HEK293T (cell line): Measurements from ENCODE around the gene NCF2.

Source experiments
- CTCF ChIA-PET: fragments of 350-600 bp; formaldehyde crosslinking; extraction: SDS; loops from one replicate; lab custom pipeline; 2021; ENCODE audit warnings: antibody characterized with exemption, inconsistent platforms; lab: Yijun Ruan, JAX
- POLR2A ChIA-PET: fragments of 350-600 bp; formaldehyde crosslinking; extraction: SDS; loops from one replicate; lab custom pipeline; 2020; ENCODE audit warnings: antibody characterized with exemption, inconsistent platforms; lab: Yijun Ruan, JAX
- DNase-seq: peaks from one replicate; pipeline ENCODE4 v3.0.0; 2012; ENCODE audit warnings: mixed read lengths; ENCODE audit errors: extremely low spot score
- ARNT ChIP-seq: fragments of 450-650 bp; IDR thresholded peaks from 2 replicates; pipeline ENCODE4 v1.6.1; 2017; ENCODE audit warnings: mild to moderate bottlenecking
- BHLHE40 ChIP-seq: fragments of 450-650 bp; IDR thresholded peaks from 2 replicates; pipeline ENCODE4 v1.6.1; 2016; ENCODE audit warnings: mild to moderate bottlenecking, moderate library complexity, borderline replicate concordance
- CTBP1 ChIP-seq: fragments of 450-650 bp; IDR thresholded peaks from 2 replicates; pipeline ENCODE4 v1.6.1; 2016; ENCODE audit warnings: borderline replicate concordance
- ELF4 ChIP-seq: fragments of 450-650 bp; IDR thresholded peaks from 2 replicates; pipeline ENCODE4 v1.6.1; 2017; ENCODE audit warnings: antibody characterized with exemption
- FOXA1 ChIP-seq: fragments of 450-650 bp; IDR thresholded peaks from 2 replicates; pipeline ENCODE4 v1.6.1; 2016; ENCODE audit warnings: mild to moderate bottlenecking
- FOXK2 ChIP-seq: fragments of 450-650 bp; IDR thresholded peaks from 2 replicates; pipeline ENCODE4 v1.6.1; 2016; ENCODE audit warnings: mild to moderate bottlenecking
- FOXM1 ChIP-seq: fragments of 450-650 bp; IDR thresholded peaks from 2 replicates; pipeline ENCODE4 v1.6.1; 2017; ENCODE audit warnings: mild to moderate bottlenecking, borderline replicate concordance
- HDGF ChIP-seq: fragments of 450-650 bp; IDR thresholded peaks from 2 replicates; pipeline ENCODE4 v1.6.1; 2017; ENCODE audit warnings: antibody characterized with exemption, borderline replicate concordance
- L3MBTL2 ChIP-seq: fragments of 450-650 bp; conservative IDR thresholded peaks from 2 replicates; pipeline ENCODE4 v1.6.1; 2016; ENCODE audit warnings: mild to moderate bottlenecking
- LEF1 ChIP-seq: fragments of 450-650 bp; IDR thresholded peaks from 2 replicates; pipeline ENCODE4 v1.6.1; 2017; ENCODE audit warnings: mild to moderate bottlenecking, borderline replicate concordance
- NFRKB ChIP-seq: fragments of 450-650 bp; IDR thresholded peaks from 2 replicates; pipeline ENCODE4 v1.6.1; 2016; ENCODE audit warnings: mild to moderate bottlenecking, moderate library complexity
- SP1 ChIP-seq: fragments of 450-650 bp; IDR thresholded peaks from 2 replicates; pipeline ENCODE4 v1.6.1; 2017
- SUZ12 ChIP-seq: fragments of 450-650 bp; IDR thresholded peaks from 2 replicates; pipeline ENCODE4 v1.6.1; 2016; ENCODE audit warnings: mild to moderate bottlenecking
- TARDBP ChIP-seq: fragments of 450-650 bp; IDR thresholded peaks from 2 replicates; pipeline ENCODE4 v1.6.1; 2016
- ZNF384 ChIP-seq: fragments of 450-650 bp; IDR thresholded peaks from 2 replicates; pipeline ENCODE4 v1.6.1; 2016
- TF ChIP-seq, protein P1 (sequence below): fragments of 450-650 bp; IDR thresholded peaks from 2 replicates; pipeline ENCODE4 v1.6.1; 2016

The NCF2 gene

DNA sequence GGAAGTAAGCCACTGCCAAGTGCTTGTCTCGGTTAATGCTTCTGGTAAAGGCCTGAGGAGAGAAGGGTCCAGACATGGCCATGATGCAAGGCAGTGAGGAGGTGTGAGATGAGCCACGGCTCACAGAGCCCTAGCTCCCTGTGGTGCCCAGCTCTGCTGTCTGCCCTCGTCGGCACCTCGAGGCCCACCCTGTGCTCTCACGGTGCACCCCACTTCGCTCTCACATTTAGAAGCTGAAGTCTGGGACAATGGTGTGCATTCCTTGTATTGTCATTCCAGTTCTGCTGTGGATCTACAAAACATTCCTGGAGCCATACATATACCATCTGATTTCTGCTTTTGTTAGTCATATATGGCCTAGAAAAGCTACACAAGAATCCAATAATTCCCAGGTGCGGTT lies 3.3 kb downstream of the NCF2 start:
- DNase-seq: no peak
- ChIA-PET CTCF (no interaction called here), POLR2A (no interaction called here)
- TF ChIP-seq CTBP1 (no peak), FOXM1 (no peak), LEF1 (no peak), ZNF384 (no peak), SUZ12 (no peak), HDGF (no peak), NFRKB (no peak), L3MBTL2 (no peak), FOXA1 (no peak), FOXK2 (no peak), ARNT (no peak), SP1 (no peak), TARDBP (no peak)
- TF ChIP-seq, protein P1, sequence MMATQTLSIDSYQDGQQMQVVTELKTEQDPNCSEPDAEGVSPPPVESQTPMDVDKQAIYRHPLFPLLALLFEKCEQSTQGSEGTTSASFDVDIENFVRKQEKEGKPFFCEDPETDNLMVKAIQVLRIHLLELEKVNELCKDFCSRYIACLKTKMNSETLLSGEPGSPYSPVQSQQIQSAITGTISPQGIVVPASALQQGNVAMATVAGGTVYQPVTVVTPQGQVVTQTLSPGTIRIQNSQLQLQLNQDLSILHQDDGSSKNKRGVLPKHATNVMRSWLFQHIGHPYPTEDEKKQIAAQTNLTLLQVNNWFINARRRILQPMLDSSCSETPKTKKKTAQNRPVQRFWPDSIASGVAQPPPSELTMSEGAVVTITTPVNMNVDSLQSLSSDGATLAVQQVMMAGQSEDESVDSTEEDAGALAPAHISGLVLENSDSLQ: no peak

DNA sequence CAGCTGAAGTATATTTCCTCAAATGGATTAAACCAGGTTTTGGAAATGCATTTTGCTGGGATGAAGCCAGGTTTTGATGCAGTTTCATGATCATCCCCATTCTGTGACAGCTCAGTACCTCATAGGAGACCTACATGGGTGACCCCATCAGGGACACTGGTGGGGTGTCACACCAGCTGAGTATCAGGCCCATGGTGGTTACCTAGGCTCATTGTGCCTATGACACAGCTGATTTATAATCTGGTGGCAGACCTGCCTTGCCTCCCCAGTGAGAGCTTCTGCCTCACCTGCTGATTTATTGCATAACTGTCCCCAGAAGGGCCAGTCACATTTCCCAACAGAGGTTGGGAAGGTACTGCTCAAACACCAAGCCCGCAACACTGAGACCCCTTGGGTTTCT lies 3.8 kb downstream of the NCF2 start:
- CTCF ChIA-PET: no interaction called here
- no peak for TF ChIP-seq NFRKB
- TF ChIP-seq SP1: no peak
- no peak for TF ChIP-seq ZNF384
- POLR2A ChIA-PET: no interaction called here
- DNase-seq: no peak

DNA sequence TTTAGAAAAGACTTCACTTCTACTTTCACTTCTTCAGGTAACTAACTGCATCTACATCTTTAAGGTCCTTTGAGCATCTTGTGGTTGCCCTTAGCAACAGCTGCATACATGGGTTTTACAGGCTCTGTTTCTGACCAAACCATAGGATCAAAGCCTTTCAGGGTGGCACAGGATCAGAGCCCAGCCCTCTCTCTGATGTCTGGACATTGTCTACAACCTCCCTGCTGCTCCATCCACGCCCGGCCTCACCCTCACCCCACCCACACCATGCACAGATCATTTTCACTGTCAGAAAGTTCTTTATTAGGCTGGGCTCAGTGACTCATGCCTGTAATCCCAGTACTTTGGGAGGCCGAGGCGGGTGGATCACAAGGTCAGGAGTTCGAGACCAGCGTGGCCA lies 5.2 kb downstream of the NCF2 start:
- no peak for DNase-seq
- ChIA-PET CTCF (no interaction called here), POLR2A (no interaction called here)
- TF ChIP-seq SP1 (no peak), ARNT (no peak), FOXA1 (no peak), ELF4 (no peak), LEF1 (no peak)

DNA sequence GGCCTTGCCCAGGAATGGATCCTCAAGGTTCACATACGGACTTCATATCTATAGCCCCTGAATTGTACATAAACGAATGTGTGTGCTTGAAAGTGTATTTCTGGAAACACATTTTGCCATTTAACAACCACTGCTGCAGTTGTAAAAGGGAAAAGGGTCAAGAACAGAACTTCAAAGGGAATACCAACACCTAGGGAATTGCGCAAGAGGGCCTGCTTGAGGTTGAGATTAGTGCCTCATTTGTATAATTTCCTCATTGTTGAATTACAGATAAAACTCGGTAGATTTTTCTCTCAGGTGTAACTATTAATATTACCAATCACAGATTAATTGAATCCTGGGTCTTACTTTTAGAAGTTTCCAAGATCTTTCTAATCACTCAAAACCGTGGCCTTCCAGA lies 6.1 kb downstream of the NCF2 start:
- POLR2A ChIA-PET: no interaction called here
- CTCF ChIA-PET: no interaction called here
- TF ChIP-seq ELF4 (no peak), HDGF (no peak), NFRKB (no peak), CTBP1 (no peak), SP1 (no peak), ZNF384 (no peak), BHLHE40 (no peak)
- TF ChIP-seq, protein P1: no peak
- no peak for DNase-seq

DNA sequence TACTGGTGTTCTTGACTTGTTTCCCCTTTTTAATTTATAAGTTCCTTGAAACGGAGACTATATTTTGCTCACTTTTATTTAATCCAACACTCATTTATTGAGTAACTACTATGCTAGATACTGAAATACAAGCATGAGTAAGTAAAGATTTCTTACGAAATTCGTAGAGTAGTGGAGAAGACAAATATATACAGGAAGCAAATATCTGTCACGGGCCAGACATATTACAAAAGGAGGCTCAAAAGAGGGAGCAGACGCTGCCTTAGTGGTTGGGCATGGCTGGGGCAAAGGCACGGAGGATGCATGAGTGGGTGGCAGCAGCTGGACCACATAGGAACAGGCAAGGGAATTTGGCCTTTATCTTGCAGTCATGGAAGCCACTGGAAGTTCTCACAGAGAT lies 6.8 kb downstream of the NCF2 start:
- POLR2A ChIA-PET: no interaction called here
- CTCF ChIA-PET: no interaction called here
- DNase-seq: no peak
- no peak for TF ChIP-seq SUZ12

DNA sequence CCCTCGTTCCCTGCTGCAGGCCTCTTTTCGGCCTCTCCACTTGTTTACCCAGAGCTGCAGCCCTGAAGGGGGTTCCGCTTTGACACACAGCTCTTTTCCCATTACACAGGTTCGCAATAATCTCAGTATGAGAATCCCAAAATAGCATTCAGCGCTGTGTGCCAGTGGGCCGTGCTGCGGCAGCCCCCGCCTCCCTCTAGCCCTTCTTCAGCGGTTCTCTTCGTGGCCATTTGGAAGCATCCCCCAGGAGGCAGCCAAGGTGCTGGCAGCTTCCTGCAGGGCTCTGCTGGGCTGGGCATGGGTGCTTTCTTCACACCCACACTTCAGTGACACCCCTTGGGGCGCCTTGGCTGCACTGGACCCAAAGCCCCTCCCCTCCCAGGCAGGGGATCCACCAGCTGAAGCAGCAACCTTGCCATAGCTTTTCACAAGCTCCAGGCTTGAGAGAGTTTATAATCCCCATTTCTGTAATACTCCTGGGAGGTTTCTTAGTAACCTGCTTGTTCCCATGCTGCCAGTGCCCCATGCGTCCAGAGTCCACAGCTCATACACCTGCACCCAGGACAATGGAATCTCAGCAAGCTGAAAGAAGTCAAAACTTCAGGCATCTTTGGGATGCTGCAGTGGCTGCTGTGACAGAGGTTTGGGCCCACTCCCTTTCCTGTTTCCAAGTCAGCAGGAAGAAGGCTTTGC lies 8.1 kb downstream of the NCF2 start:
- ChIA-PET CTCF (no interaction called here), POLR2A (no interaction called here)
- TF ChIP-seq FOXA1 (no peak), TARDBP (no peak), SP1 (no peak), SUZ12 (no peak), FOXK2 (no peak), ZNF384 (no peak), LEF1 (no peak), ELF4 (no peak), ARNT (no peak), L3MBTL2 (no peak), FOXM1 (no peak), HDGF (no peak), CTBP1 (no peak), BHLHE40 (no peak), NFRKB (no peak)
- TF ChIP-seq, protein P1: no peak
- DNase-seq: no peak

DNA sequence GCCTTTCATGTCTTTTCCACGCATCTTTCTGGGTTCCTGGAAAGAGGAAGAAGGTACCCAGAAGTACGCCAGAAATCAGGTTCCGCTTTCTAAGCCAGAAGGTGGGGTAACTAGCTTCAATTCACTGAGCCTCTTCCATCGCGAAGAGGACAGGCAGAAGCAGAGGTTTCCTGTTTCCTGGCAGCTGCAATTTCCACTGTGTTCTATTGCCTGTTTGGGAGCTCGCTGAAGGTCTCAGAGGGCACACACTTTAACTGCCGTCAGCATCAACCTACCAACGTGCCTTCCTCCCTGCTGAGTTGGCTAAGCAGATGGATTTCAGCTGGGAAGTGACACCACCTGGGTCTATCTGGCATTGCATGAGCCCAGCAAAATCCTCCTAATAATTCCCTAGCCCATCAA lies 10.0 kb downstream of the NCF2 start:
- TF ChIP-seq, protein P1: no peak
- TF ChIP-seq SP1 (no peak), NFRKB (no peak), L3MBTL2 (no peak), ARNT (no peak), ZNF384 (no peak), FOXA1 (no peak), SUZ12 (no peak), LEF1 (no peak)
- DNase-seq: peak; percentile 44
- ChIA-PET CTCF (interaction anchor here (0.7 kb wide), 1 partner anchor 29 kb away, joined by 4 read pairs; no protein-coding TSS in a partner anchor), POLR2A (no interaction called here)
